GM04503 (cell line): ENCODE data around the gene FLNC.

ENCODE experiments used
- DNase-seq: peaks from one replicate; pipeline ENCODE4 v3.0.0-alpha.2; 2012; ENCODE audit warnings: low read depth

The FLNC gene

GRCh38 chr7:128865303-128865702, 35.1 kb downstream of the FLNC start:
- no peak for DNase-seq

- no peak for DNase-seq
Measured at GRCh38 chr7:128865996-128866877, 36.0 kb downstream of the FLNC start.

GRCh38 chr7:128867241-128867640, 37.0 kb downstream of the FLNC start:
- no peak for DNase-seq

- DNase-seq: no peak
Measured at GRCh38 chr7:128867842-128868623, 37.8 kb downstream of the FLNC start.

- no peak for DNase-seq
Measured at GRCh38 chr7:128868624-128869137, 38.5 kb downstream of the FLNC start.

- no peak for DNase-seq
Measured at GRCh38 chr7:128869138-128869943, 39.1 kb downstream of the FLNC start.

- no peak for DNase-seq
Measured at GRCh38 chr7:128869944-128870285, 39.7 kb downstream of the FLNC start.

- DNase-seq: no peak
Measured at GRCh38 chr7:128871050-128871449, 40.8 kb downstream of the FLNC start.

- no peak for DNase-seq
Measured at GRCh38 chr7:128872394-128872824, 42.2 kb downstream of the FLNC start.

- no peak for DNase-seq
Measured at GRCh38 chr7:128873234-128873633, 43.0 kb downstream of the FLNC start.

GRCh38 chr7:128874140-128875031, 44.2 kb downstream of the FLNC start:
- no peak for DNase-seq

- no peak for DNase-seq
Measured at GRCh38 chr7:128875523-128875948, 45.3 kb downstream of the FLNC start.

GRCh38 chr7:128876127-128876526, 45.9 kb downstream of the FLNC start:
- no peak for DNase-seq

GRCh38 chr7:128876586-128876977, 46.4 kb downstream of the FLNC start:
- DNase-seq: no peak

- no peak for DNase-seq
Measured at GRCh38 chr7:128876978-128877755, 47.0 kb downstream of the FLNC start.

GRCh38 chr7:128877756-128878120, 47.5 kb downstream of the FLNC start:
- no peak for DNase-seq

GRCh38 chr7:128878226-128879105, 48.3 kb downstream of the FLNC start:
- no peak for DNase-seq

- DNase-seq: no peak
Measured at GRCh38 chr7:128879461-128879938, 49.3 kb downstream of the FLNC start.
